ENCODE results near the gene VANGL2.

Gene VANGL2

GRCh38 chr1:160365325-160365724 is 35.0 kb upstream of the VANGL2 start:
- H3K4me1 Mint-ChIP-seq = no peaks in the 10 kb centered on the region
- DNase-seq (no peak), ATAC-seq (no peak)
- peaks cover 6% of the 10 kb centered on the region for H3K36me3 Mint-ChIP-seq (ENCODE audit: low read depth)
- H3K27me3 Mint-ChIP-seq = no peaks in the 10 kb centered on the region
- H3K4me3 Mint-ChIP-seq = no peak overlapping the region
- H3K9me3 Mint-ChIP-seq = no peaks in the 10 kb centered on the region
- no peak overlapping the region for H3K27ac Mint-ChIP-seq

- no peak for DNase-seq
These were observed 33.4 kb upstream of the VANGL2 start, which contains the start of gene NHLH1 for GRCh38 chr1:160366731-160367515. Gene NHLH1 (plus strand): TSS chr1:160367071. CDS start chr1:160370732, 3,661 bp downstream.

GRCh38 chr1:160367516-160367900 is 32.9 kb upstream of the VANGL2 start:
- ATAC-seq = no peak
- no peak overlapping the region for H3K4me3 Mint-ChIP-seq
- no peaks in the 10 kb centered on the region for H3K9me3 Mint-ChIP-seq

More at GRCh38 chr1:160366731-160367515, 33.4 kb upstream of the VANGL2 start, which contains the start of gene NHLH1:
- no peaks in the 10 kb centered on the region for H3K36me3 Mint-ChIP-seq (ENCODE audit: low read depth)
- peak within 1 kb of the TSS; percentile 25 for H3K27ac Mint-ChIP-seq
- no peak within 1 kb of the TSS for H3K4me3 Mint-ChIP-seq
- no peaks in the 10 kb centered on the region for H3K4me1 Mint-ChIP-seq
- no peaks in the 10 kb centered on the region for H3K27me3 Mint-ChIP-seq
- H3K9me3 Mint-ChIP-seq = no peaks in the 10 kb centered on the region
- ATAC-seq = no peak

GRCh38 chr1:160367934-160368923 is 32.1 kb upstream of the VANGL2 start:
- no peak overlapping the region for H3K4me3 Mint-ChIP-seq
- H3K4me1 Mint-ChIP-seq = no peaks in the 10 kb centered on the region
- no peaks in the 10 kb centered on the region for H3K9me3 Mint-ChIP-seq
- ATAC-seq (no peak), DNase-seq (no peak)
- H3K36me3 Mint-ChIP-seq (ENCODE audit: low read depth) = no peaks in the 10 kb centered on the region
- H3K27me3 Mint-ChIP-seq = no peaks in the 10 kb centered on the region
- H3K27ac Mint-ChIP-seq = no peak overlapping the region

More at GRCh38 chr1:160367516-160367900, 32.9 kb upstream of the VANGL2 start:
- DNase-seq = no peak
- Mint-ChIP-seq H3K36me3 (ENCODE audit: low read depth) (no peaks in the 10 kb centered on the region), H3K27ac (no peak overlapping the region), H3K4me1 (no peaks in the 10 kb centered on the region), H3K27me3 (no peaks in the 10 kb centered on the region)

GRCh38 chr1:160369087-160369486 is 31.3 kb upstream of the VANGL2 start:
- H3K36me3 Mint-ChIP-seq (ENCODE audit: low read depth) = no peaks in the 10 kb centered on the region
- H3K4me3 Mint-ChIP-seq = no peak overlapping the region
- DNase-seq (no peak), ATAC-seq (no peak)
- no peaks in the 10 kb centered on the region for H3K9me3 Mint-ChIP-seq
- H3K27me3 Mint-ChIP-seq = no peaks in the 10 kb centered on the region
- H3K4me1 Mint-ChIP-seq = no peaks in the 10 kb centered on the region
- no peak overlapping the region for H3K27ac Mint-ChIP-seq

- Mint-ChIP-seq H3K27ac (no peak overlapping the region), H3K36me3 (ENCODE audit: low read depth) (no peaks in the 10 kb centered on the region), H3K9me3 (no peaks in the 10 kb centered on the region), H3K27me3 (no peaks in the 10 kb centered on the region), H3K4me3 (no peak overlapping the region), H3K4me1 (peaks cover 5% of the 10 kb centered on the region)
- DNase-seq = no peak
- no peak for ATAC-seq
These were observed 29.6 kb upstream of the VANGL2 start for GRCh38 chr1:160370561-160371345.

GRCh38 chr1:160371346-160371631 is 29.1 kb upstream of the VANGL2 start:
- Mint-ChIP-seq H3K4me1 (peaks cover 10% of the 10 kb centered on the region), H3K27me3 (no peaks in the 10 kb centered on the region), H3K4me3 (no peak overlapping the region), H3K9me3 (no peaks in the 10 kb centered on the region), H3K27ac (no peak overlapping the region), H3K36me3 (ENCODE audit: low read depth) (no peaks in the 10 kb centered on the region)
- no peak for ATAC-seq
- no peak for DNase-seq

GRCh38 chr1:160371756-160372155 is 28.6 kb upstream of the VANGL2 start:
- Mint-ChIP-seq H3K9me3 (no peaks in the 10 kb centered on the region), H3K36me3 (ENCODE audit: low read depth) (no peaks in the 10 kb centered on the region), H3K4me1 (peaks cover 13% of the 10 kb centered on the region), H3K27me3 (no peaks in the 10 kb centered on the region), H3K27ac (no peak overlapping the region), H3K4me3 (no peak overlapping the region)
- DNase-seq (no peak), ATAC-seq (no peak)

- Mint-ChIP-seq H3K27ac (no peak overlapping the region), H3K4me3 (no peak overlapping the region), H3K9me3 (no peaks in the 10 kb centered on the region), H3K36me3 (ENCODE audit: low read depth) (no peaks in the 10 kb centered on the region), H3K27me3 (no peaks in the 10 kb centered on the region), H3K4me1 (peaks cover 13% of the 10 kb centered on the region)
- ATAC-seq (no peak), DNase-seq (no peak)
These were observed 26.7 kb upstream of the VANGL2 start for GRCh38 chr1:160373696-160374095.

GRCh38 chr1:160374306-160375110 is 25.9 kb upstream of the VANGL2 start:
- ATAC-seq (no peak), DNase-seq (no peak)
- H3K27me3 Mint-ChIP-seq = no peaks in the 10 kb centered on the region
- H3K36me3 Mint-ChIP-seq (ENCODE audit: low read depth) = no peaks in the 10 kb centered on the region
- H3K27ac Mint-ChIP-seq = no peak overlapping the region
- peaks cover 13% of the 10 kb centered on the region for H3K4me1 Mint-ChIP-seq
- no peaks in the 10 kb centered on the region for H3K9me3 Mint-ChIP-seq
- H3K4me3 Mint-ChIP-seq = no peak overlapping the region

- peak; percentile 71 for ATAC-seq
- H3K4me3 Mint-ChIP-seq = no peak overlapping the region
- no peaks in the 10 kb centered on the region for H3K9me3 Mint-ChIP-seq
These were observed 24.4 kb upstream of the VANGL2 start for GRCh38 chr1:160375788-160376524.

GRCh38 chr1:160376525-160377131 is 23.7 kb upstream of the VANGL2 start:
- Mint-ChIP-seq H3K4me3 (no peak overlapping the region), H3K4me1 (peaks cover 13% of the 10 kb centered on the region), H3K36me3 (ENCODE audit: low read depth) (no peaks in the 10 kb centered on the region), H3K27ac (no peak overlapping the region), H3K27me3 (no peaks in the 10 kb centered on the region), H3K9me3 (no peaks in the 10 kb centered on the region)
- DNase-seq = peak; percentile 18
- ATAC-seq = peak; percentile 78

More at GRCh38 chr1:160375788-160376524, 24.4 kb upstream of the VANGL2 start:
- Mint-ChIP-seq H3K4me1 (peaks cover 13% of the 10 kb centered on the region), H3K36me3 (ENCODE audit: low read depth) (no peaks in the 10 kb centered on the region), H3K27ac (no peak overlapping the region), H3K27me3 (no peaks in the 10 kb centered on the region)
- DNase-seq = peak; percentile 18

Data from activated naive CD8-positive, alpha-beta T cell treated with anti-CD3 and anti-CD28 coated beads, Interleukin-2, amount 50 U/mL, for 24 hours (primary cell).